SK-N-MC (cell line): ENCODE results near the gene WDFY1.

Experiments
- DNase-seq: peaks from one replicate; pipeline ENCODE4 v3.0.0-alpha.2; 2011; ENCODE audit warnings: low read depth, low spot score
- H3K27ac ChIP-seq: fragments of 200-600 bp; sonication (generic); 2 replicates; pipeline ENCODE4 v1.5.1; 2016; ENCODE audit warnings: mixed run types
- H3K36me3 ChIP-seq: fragments of 200-600 bp; sonication (generic); 2 replicates; pipeline ENCODE4 v1.6.1; 2017; ENCODE audit warnings: antibody characterized with exemption, low read length, mixed read lengths; ENCODE audit not compliant: insufficient read depth
- H3K4me3 ChIP-seq: fragments of 200-600 bp; sonication (generic); 2 replicates; pipeline ENCODE4 v1.5.1; 2016
- H3K9ac ChIP-seq: fragments of 200-600 bp; sonication (generic); 2 replicates; pipeline ENCODE4 v1.8.0; 2017; ENCODE audit warnings: mixed run types, mixed read lengths; ENCODE audit not compliant: insufficient read length
- H3K9me3 ChIP-seq: fragments of 200-600 bp; sonication (generic); 2 replicates; pipeline ENCODE4 v1.6.1; 2017; ENCODE audit warnings: low read depth, mild to moderate bottlenecking, antibody characterized with exemption, low read length, moderate library complexity, mixed read lengths
- EZH2 ChIP-seq: fragments of 200-600 bp; sonication (generic); IDR thresholded peaks from one replicate; pipeline ENCODE4 v1.6.1; 2017; ENCODE audit warnings: antibody characterized with exemption
- FOXP2 ChIP-seq: optimal IDR thresholded peaks from 2 replicates; pipeline ENCODE3; 2011; ENCODE audit warnings: mild to moderate bottlenecking, moderate library complexity; ENCODE audit not compliant: insufficient read depth; ENCODE audit errors: extremely low read length, control extremely low read depth
- POLR2AphosphoS5 ChIP-seq: IDR thresholded peaks from 2 replicates; pipeline ENCODE4 v1.6.1; 2012; ENCODE audit warnings: mild to moderate bottlenecking, low read depth, low read length, borderline replicate concordance

The WDFY1 gene

GRCh38 chr2:223980397-223980735, 35.2 kb upstream of the WDFY1 start:
- no peak for DNase-seq
- H3K27ac ChIP-seq, result no peak overlapping the region
- TF ChIP-seq POLR2AphosphoS5, result no peak
- no peak for TF ChIP-seq FOXP2
- TF ChIP-seq EZH2, result no peak
- no peaks in the 10 kb centered on the region for H3K9me3 ChIP-seq
- H3K4me3 ChIP-seq, result no peak overlapping the region
- no peak overlapping the region for H3K9ac ChIP-seq
- H3K36me3 ChIP-seq, result peaks cover 20% of the 10 kb centered on the region; the same call in 1 of the 2 replicates

- Histone ChIP-seq H3K36me3 (peaks cover 20% of the 10 kb centered on the region; the same call in 1 of the 2 replicates), H3K27ac (no peak overlapping the region), H3K4me3 (no peak overlapping the region), H3K9me3 (no peaks in the 10 kb centered on the region), H3K9ac (no peak overlapping the region)
- no peak for DNase-seq
- TF ChIP-seq POLR2AphosphoS5, result no peak
These were observed 34.7 kb upstream of the WDFY1 start for GRCh38 chr2:223979730-223980396.

DNA sequence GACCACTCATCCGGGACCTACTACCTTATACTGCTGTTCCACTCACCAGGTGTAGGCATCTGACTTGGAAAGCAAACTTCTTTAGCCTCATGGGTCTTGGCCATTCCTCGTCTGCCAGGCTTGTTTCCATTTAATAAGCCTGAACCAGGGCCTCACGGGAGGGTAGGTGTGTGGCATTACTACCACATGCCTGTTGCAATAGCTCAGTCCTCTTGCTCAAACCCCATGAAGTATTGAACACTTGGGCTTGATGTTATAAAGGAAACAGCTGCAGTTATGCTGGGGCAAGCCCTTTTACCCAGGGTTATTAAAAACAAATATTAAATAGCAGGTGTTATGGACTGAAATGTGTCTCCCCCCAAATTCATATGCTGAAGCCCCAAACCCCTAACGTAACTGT, 33.3 kb upstream of the WDFY1 start:
- DNase-seq, result no peak
- no peak overlapping the region for H3K9ac ChIP-seq
- H3K36me3 ChIP-seq, result peaks cover 15% of the 10 kb centered on the region
- H3K4me3 ChIP-seq, result no peak overlapping the region
- TF ChIP-seq FOXP2, result no peak
- no peak for TF ChIP-seq EZH2
- TF ChIP-seq POLR2AphosphoS5, result no peak
- no peaks in the 10 kb centered on the region for H3K9me3 ChIP-seq
- no peak overlapping the region for H3K27ac ChIP-seq

GRCh38 chr2:223976635-223977226, 31.6 kb upstream of the WDFY1 start:
- Histone ChIP-seq H3K9me3 (no peaks in the 10 kb centered on the region), H3K4me3 (no peak overlapping the region), H3K27ac (no peak overlapping the region), H3K36me3 (peaks cover 14% of the 10 kb centered on the region), H3K9ac (no peak overlapping the region)
- DNase-seq, result no peak
- TF ChIP-seq EZH2 (no peak), FOXP2 (no peak), POLR2AphosphoS5 (no peak)

DNA sequence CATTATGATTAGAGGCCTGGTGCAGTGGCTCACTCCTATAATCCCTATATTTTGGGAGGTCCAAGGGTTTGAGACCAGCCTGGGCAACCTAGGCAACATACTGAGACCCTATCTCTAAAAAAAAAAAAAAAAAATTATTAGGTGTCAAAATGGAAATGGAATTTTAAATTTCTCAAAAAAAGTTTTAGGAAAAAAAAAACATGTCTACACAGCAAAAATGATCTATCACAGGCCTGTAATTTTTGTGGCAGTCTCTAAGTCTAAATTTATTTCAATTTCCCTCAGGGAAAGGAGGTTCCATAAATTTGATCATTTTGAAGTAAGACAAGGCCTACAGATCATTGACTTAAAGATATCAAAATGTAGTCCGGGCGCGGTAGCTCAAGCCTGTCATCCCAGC, 28.5 kb upstream of the WDFY1 start:
- Histone ChIP-seq H3K4me3 (no peak overlapping the region), H3K27ac (no peak overlapping the region), H3K9ac (no peak overlapping the region), H3K36me3 (peaks cover 3% of the 10 kb centered on the region), H3K9me3 (no peaks in the 10 kb centered on the region)
- no peak for DNase-seq
- TF ChIP-seq EZH2 (no peak), FOXP2 (no peak), POLR2AphosphoS5 (no peak)

- Histone ChIP-seq H3K9me3 (no peaks in the 10 kb centered on the region), H3K9ac (no peak overlapping the region), H3K4me3 (no peak overlapping the region), H3K27ac (no peak overlapping the region), H3K36me3 (peaks cover 8% of the 10 kb centered on the region)
- DNase-seq, result no peak
- TF ChIP-seq FOXP2 (no peak), EZH2 (no peak), POLR2AphosphoS5 (no peak)
These were observed 27.5 kb upstream of the WDFY1 start for GRCh38 chr2:223972656-223973102.

DNA sequence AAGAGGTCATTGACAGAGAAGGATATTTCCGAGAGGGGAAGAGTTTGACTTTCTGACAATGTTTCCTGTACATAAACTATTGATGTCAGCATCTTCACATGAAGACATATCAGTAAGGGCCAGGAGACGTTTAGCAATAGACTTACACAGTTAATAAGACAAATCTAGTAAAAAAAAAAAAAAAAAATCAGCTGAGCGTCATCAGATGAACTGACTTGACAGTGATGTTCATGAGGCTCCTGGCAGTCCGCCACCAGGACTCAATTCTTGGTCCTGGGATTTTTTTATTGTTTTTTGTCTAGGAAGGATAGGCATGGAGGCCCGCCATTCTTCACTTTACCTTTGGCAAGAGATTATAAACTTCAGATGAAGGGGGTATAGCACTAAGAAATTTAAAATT, 26.6 kb upstream of the WDFY1 start:
- Histone ChIP-seq H3K9ac (no peak overlapping the region), H3K27ac (no peak overlapping the region), H3K4me3 (no peak overlapping the region), H3K9me3 (no peaks in the 10 kb centered on the region), H3K36me3 (peaks cover 17% of the 10 kb centered on the region)
- TF ChIP-seq EZH2 (no peak), FOXP2 (no peak), POLR2AphosphoS5 (no peak)
- no peak for DNase-seq

DNA sequence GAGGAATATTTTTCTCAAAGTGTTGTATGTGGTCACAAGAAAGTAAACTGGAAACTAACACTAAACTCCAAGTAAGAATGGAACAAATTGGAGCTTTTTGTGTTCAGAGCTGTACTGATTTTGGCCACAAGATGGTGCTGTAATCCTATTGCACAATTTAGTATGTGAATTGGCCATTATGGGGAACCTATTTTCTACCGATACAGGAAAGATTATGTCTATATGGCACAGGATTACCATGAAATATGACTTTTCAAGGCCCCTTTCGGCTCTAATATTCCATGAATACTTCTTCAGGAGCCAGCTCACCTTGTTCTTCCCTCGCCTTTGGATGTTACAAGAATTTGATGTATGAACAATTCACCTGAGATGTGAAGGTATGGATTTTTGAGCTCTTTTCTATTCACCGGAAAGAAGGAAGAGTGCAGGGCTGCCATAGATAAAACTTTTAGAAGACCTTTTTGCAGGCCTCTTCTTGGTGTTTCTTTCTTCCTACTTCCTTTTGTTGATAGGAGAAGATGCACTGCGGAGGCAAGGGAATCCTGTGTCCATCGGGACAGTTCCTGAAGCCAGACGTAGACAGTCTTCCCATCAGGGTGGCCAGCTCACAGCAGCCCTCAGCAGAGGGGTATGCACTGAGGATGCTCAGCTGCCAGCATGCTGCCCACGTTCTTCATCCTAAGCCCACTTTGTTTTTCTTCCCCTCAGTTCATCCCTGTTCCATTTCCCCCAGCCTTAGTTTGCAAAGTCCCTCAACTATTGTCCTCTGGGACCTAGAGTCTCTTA, 25.4 kb upstream of the WDFY1 start:
- Histone ChIP-seq H3K9ac (no peak overlapping the region), H3K27ac (no peak overlapping the region), H3K36me3 (peaks cover 28% of the 10 kb centered on the region)

DNA sequence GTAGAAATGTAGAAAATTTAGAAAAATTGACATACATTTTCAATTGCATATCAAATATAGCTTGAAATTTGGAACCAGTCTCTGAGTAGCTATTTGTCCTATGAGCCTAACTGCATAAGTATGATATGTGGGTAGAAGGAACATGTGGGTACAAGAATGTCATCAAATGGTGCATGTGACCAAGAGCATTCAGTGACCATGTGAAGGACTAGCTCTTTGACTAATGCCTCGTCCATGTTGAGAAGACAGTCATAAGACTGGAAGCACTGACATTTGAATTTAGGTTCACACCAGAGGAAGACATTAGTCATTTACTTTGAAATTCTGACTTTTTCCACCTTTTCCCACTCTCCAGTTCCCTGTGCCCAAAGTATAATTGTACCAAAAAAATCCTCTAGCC, 24.7 kb upstream of the WDFY1 start:
- peak overlapping the region; percentile 49; the same call in 1 of the 2 replicates for H3K27ac ChIP-seq
- DNase-seq, result no peak
- no peak overlapping the region for H3K9ac ChIP-seq
- H3K4me3 ChIP-seq, result no peak overlapping the region
- peaks cover 34% of the 10 kb centered on the region for H3K36me3 ChIP-seq
- TF ChIP-seq FOXP2 (no peak), POLR2AphosphoS5 (no peak), EZH2 (no peak)
- no peaks in the 10 kb centered on the region for H3K9me3 ChIP-seq

More for the DNA sequence above, 25.4 kb upstream of the WDFY1 start:
- no peak overlapping the region for H3K4me3 ChIP-seq
- no peaks in the 10 kb centered on the region for H3K9me3 ChIP-seq
- TF ChIP-seq FOXP2, result no peak
- no peak for TF ChIP-seq POLR2AphosphoS5
- TF ChIP-seq EZH2, result no peak
- peak; percentile 84 for DNase-seq
